Neural crest cell (in vitro differentiated cells): ENCODE data around the gene PLEKHA1. TPM values are rescaled to one million over a fixed set of nuclear protein-coding genes. Genes with fewer than 3 reads are reported as not detected.

Experiments
- DNase-seq: peaks from one replicate; pipeline ENCODE4 v3.0.0; 2021; ENCODE audit warnings: low read depth, mixed read lengths, low spot score
- H3K27ac Mint-ChIP-seq: one replicate; pipeline ENCODE4 v1.8.0; 2021; ENCODE audit warnings: mild to moderate bottlenecking, mixed read lengths; ENCODE audit not compliant: unreplicated experiment
- H3K27me3 Mint-ChIP-seq: 2 replicates; pipeline ENCODE4 v1.8.0; 2021; ENCODE audit warnings: low read depth, mild to moderate bottlenecking, mixed read lengths
- H3K36me3 Mint-ChIP-seq: 2 replicates; pipeline ENCODE4 v1.8.0; 2021; ENCODE audit warnings: low read depth, mild to moderate bottlenecking, mixed read lengths
- H3K4me1 Mint-ChIP-seq: 2 replicates; pipeline ENCODE4 v1.8.0; 2021; ENCODE audit warnings: mixed read lengths
- H3K4me3 Mint-ChIP-seq: one replicate; pipeline ENCODE4 v1.8.0; 2021; ENCODE audit warnings: mild to moderate bottlenecking, mixed read lengths
- H3K9me3 Mint-ChIP-seq: 2 replicates; pipeline ENCODE4 v1.8.0; 2021; ENCODE audit warnings: mixed read lengths
- CTCF ChIP-seq: fragments of 200-600 bp; sonication (generic); conservative IDR thresholded peaks from 2 replicates; pipeline ENCODE4 v1.5.0; 2021; ENCODE audit warnings: antibody characterized with exemption, mild to moderate bottlenecking
- total RNA-seq: library from RNA; stranded (reverse); gene quantifications from 2 replicates; pipeline ENCODE4 v1.2.1, GENCODE V29; 2021

Gene PLEKHA1
- total RNA-seq, 1 donor from 2014 or later: 20.6 TPM

GRCh38 chr10:122468926-122469781 lies 94.6 kb downstream of the PLEKHA1 start:
- Mint-ChIP-seq H3K4me1 (no peaks in the 10 kb centered on the region), H3K4me3 (no peak overlapping the region), H3K27me3 (peaks cover 55% of the 10 kb centered on the region), H3K27ac (no peak overlapping the region), H3K36me3 (no peaks in the 10 kb centered on the region), H3K9me3 (no peaks in the 10 kb centered on the region)
- TF ChIP-seq CTCF: no peak
- no peak for DNase-seq

- Mint-ChIP-seq H3K27me3 (peaks cover 48% of the 10 kb centered on the region), H3K27ac (no peak overlapping the region), H3K9me3 (no peaks in the 10 kb centered on the region), H3K4me3 (no peak overlapping the region), H3K36me3 (no peaks in the 10 kb centered on the region), H3K4me1 (peaks cover 7% of the 10 kb centered on the region)
- TF ChIP-seq CTCF: no peak
- no peak for DNase-seq
Observed at GRCh38 chr10:122469848-122470247, 95.3 kb downstream of the PLEKHA1 start.

- peaks cover 22% of the 10 kb centered on the region for H3K4me1 Mint-ChIP-seq
- peaks cover 30% of the 10 kb centered on the region for H3K27me3 Mint-ChIP-seq
- no peak for DNase-seq
- no peak overlapping the region for H3K27ac Mint-ChIP-seq
- no peak for TF ChIP-seq CTCF
- no peaks in the 10 kb centered on the region for H3K36me3 Mint-ChIP-seq
- H3K9me3 Mint-ChIP-seq: no peaks in the 10 kb centered on the region
- no peak overlapping the region for H3K4me3 Mint-ChIP-seq
Observed at GRCh38 chr10:122471531-122472177, 97.1 kb downstream of the PLEKHA1 start.

- no peak for TF ChIP-seq CTCF
- Mint-ChIP-seq H3K4me3 (no peak overlapping the region), H3K36me3 (no peaks in the 10 kb centered on the region), H3K27ac (peak overlapping the region; percentile 35), H3K4me1 (peaks cover 22% of the 10 kb centered on the region), H3K9me3 (no peaks in the 10 kb centered on the region), H3K27me3 (peaks cover 18% of the 10 kb centered on the region)
- DNase-seq: no peak
Observed at GRCh38 chr10:122473116-122473515, 98.6 kb downstream of the PLEKHA1 start.

- no peak for TF ChIP-seq CTCF
- DNase-seq: no peak
- Mint-ChIP-seq H3K36me3 (no peaks in the 10 kb centered on the region), H3K4me3 (no peak overlapping the region), H3K4me1 (peaks cover 22% of the 10 kb centered on the region), H3K27ac (no peak overlapping the region), H3K27me3 (peaks cover 9% of the 10 kb centered on the region), H3K9me3 (no peaks in the 10 kb centered on the region)
Observed at GRCh38 chr10:122474131-122474818, 99.8 kb downstream of the PLEKHA1 start.
